Breast epithelium (tissue), 3 donors: ENCODE data around the gene GLMP.

Experiments
- POLR2A ChIP-seq: fragments of 450-650 bp; IDR thresholded peaks from one replicate; pipeline ENCODE4 v1.6.1; 2016; ENCODE audit warnings: antibody characterized with exemption, mild to moderate bottlenecking, moderate library complexity
- POLR2AphosphoS5 ChIP-seq, 3 donors: sonication (generic); formaldehyde crosslinking; IDR thresholded peaks; one replicate each; pipeline ENCODE4 v1.6.1; 2017; ENCODE audit warnings: antibody characterized with exemption in 3 of 3
- TF ChIP-seq, protein P1 (sequence below), 3 donors: fragments of 450-650 bp; IDR thresholded peaks; one replicate each; pipeline ENCODE4 v1.5.1; 2016 to 2017; ENCODE audit warnings: antibody characterized with exemption in 3 of 3, mild to moderate bottlenecking in 3 of 3, moderate library complexity in 3 of 3

DNA sequence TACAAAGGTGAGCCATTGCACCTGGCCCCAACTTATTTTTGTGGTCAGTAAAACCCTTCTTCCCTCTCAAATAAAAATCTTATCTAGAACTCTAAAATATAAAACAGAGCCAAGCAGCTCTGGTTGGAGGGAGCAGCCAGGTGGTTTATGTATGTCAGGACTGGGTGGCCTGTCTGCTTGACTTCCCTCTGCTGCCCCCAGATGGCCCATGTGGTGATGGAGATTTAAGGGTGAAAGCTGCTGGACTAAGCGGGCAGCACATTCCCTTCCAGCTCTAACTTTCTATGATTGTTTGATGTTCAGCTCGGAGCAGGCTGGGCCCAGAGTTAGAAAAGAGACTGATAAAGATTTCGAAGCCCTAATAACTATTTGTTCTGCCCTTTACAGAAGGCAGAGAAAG, 35.7 kb downstream of the GLMP start:
- TF ChIP-seq, protein P1, sequence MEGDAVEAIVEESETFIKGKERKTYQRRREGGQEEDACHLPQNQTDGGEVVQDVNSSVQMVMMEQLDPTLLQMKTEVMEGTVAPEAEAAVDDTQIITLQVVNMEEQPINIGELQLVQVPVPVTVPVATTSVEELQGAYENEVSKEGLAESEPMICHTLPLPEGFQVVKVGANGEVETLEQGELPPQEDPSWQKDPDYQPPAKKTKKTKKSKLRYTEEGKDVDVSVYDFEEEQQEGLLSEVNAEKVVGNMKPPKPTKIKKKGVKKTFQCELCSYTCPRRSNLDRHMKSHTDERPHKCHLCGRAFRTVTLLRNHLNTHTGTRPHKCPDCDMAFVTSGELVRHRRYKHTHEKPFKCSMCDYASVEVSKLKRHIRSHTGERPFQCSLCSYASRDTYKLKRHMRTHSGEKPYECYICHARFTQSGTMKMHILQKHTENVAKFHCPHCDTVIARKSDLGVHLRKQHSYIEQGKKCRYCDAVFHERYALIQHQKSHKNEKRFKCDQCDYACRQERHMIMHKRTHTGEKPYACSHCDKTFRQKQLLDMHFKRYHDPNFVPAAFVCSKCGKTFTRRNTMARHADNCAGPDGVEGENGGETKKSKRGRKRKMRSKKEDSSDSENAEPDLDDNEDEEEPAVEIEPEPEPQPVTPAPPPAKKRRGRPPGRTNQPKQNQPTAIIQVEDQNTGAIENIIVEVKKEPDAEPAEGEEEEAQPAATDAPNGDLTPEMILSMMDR (IDR thresholded peaks at IDR 0.05): no peak
- TF ChIP-seq POLR2A: no peak
- no peak for TF ChIP-seq POLR2AphosphoS5 (IDR thresholded peaks at IDR 0.05)
